COLO829 (cell line): ENCODE results near the gene PDC.
"Not testable (repeated sequence)": the region's sequence is repeated elsewhere in the genome, so short reads cannot be mapped to it uniquely, and the experiment has no call there.

Experiments used
- DNase-seq: peaks from one replicate; pipeline ENCODE4 v3.0.0; 2012; ENCODE audit warnings: low spot score

Gene PDC

DNA sequence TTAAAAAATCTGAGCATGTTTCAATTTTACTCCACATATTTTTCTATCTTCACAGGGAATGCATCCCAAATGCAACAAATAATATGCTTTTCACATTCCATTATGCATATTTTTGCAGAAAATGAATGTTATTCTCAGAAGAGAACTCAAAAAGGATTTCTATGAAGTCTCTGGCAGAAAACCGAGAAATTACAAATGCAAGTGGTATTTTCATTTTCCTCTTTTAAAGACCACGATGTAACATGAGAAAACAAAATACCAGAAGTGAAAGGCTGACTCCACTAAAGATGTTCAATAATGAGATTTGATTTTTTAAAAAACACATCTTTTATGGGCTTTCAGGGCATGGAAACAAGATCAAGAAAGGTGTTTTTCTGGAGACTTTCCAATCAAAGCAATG lies 5.0 kb upstream of the PDC start:
- no peak for DNase-seq

DNA sequence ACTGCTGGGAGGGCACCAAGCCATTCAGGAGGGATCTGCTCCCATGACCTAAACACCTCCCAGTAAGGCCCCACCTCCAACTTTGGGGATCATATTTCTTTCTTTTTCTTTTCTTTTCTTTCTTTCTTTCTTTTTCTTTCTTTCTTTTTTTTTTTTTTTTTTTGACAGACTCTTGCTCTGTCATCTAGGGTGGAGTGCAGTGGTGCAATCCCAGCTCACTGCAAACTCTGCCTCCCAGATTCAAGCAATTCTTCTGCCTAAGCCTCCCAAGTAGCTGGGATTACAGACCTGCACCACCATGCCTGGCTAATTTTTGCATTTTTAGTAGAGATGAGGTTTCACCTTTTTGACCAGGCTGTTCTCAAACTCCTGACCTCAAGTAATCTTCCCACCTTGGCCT lies 4.6 kb upstream of the PDC start:
- not testable (repeated sequence) for DNase-seq

DNA sequence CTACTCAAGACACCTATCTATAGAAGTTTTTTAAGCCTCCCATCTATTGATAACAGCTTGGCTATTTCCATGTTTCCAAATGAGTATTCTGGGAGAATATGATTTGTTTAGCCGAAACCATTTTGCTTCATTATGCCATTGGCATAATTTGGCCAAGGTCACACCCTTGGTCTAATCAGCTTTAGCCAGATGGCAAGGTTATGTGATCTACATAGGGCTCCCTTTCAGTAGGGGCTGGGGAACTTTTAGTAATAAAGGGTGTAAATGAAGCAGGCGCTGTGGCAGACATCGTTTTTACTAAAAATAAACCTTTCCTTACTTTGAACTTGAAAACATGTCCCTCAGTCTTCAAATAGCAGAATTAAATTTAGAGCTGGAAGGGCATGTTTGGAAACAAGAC lies 3.0 kb upstream of the PDC start:
- no peak for DNase-seq

DNA sequence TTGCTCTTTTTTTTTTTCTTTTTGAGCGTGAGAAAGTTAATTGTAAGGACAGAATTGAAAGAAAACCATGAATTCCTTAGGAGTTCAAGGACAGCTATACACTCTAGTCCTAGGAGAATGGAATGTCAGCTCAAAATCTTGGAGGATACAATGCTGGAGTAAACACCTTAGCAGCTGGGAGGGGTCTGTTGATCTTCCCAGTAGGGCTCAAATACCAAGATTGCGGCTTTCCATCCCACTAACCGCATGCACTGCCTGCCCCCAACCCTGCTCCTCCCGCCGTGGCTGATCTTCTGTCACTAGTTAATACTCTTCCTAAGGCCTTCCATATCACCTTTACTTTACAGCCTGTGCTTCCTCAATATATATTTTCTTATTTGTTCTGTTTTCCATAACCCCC lies 2.6 kb upstream of the PDC start:
- no peak for DNase-seq

DNA sequence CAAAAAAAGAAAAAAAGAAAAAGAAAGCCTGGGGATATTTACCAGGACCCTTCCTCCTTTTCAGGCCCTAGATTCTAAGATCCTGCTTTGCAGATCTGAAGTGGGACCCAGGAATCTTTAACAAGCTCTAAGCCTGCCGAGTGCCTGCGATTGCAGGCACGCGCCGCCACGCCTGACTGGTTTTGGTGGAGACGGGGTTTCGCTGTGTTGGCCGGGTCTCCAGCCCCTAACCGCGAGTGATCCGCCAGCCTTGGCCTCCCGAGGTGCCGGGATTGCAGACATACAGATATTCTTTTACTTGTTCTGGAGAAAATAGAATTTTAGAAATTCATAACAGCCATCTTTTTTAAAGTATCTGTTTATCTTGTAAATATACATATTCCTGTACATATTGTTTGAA lies 1.8 kb downstream of the PDC start:
- not testable (repeated sequence) for DNase-seq

DNA sequence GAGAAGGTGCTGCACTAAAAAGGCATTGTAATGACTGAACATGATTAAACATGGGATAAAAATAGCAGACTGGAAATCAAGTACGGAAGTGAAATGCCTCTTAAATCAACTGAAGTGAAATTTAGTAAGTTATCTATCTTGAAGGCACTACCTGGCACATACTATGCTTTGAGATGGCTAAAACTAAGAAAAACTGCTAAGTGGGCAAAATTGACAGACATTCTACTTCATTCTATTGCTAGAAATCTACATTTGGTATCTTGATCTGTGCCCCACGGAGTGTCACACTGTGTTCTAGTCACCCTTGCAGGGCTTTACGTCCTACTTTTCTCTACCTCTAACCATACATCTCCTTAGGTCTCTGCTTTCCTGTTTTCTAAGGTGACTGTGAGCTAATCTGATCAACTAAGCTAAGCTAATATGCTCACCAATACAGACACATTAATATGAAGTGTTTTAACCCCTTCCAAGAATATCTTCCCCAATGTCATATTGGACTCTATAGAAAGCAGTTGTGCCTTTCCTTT lies 4.1 kb downstream of the PDC start:
- no peak for DNase-seq

DNA sequence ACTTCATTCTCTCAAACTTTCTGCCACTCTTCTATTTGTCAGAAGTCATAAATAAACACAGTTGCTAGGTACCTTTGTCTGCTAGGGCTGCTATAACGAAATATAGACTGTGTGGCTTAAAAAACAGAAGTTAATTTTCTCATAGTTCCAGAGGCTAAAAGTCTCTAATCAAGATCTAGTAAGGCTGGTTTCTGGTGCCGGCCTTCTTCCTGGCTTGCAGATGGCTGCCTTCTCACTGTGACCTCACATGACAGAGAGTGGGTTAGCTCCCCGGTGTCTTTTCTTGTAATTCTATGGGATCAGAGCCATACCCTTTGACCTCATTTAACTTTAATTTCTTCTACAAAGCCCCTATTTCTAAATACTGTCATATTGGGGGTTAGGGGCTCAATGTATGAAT lies 5.9 kb downstream of the PDC start:
- no peak for DNase-seq

DNA sequence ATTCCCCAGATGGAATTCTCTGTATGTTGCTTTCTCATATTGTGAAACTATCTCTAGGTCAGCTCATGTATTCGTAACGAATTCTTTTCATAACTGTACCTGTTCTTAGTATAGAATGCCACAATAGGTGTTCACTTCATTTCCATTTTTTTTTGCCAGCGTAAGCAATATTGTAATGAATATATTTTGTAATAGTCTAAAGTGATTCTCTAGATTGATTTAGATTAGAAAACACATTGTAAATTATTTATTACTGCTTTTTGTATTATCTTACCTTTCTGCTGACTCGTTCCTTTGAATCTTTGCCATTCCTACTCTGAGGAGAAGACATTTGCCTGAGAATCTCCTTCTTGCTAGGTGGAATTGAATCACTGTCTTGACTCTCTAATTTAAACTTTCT lies 14.8 kb downstream of the PDC start:
- DNase-seq = no peak

DNA sequence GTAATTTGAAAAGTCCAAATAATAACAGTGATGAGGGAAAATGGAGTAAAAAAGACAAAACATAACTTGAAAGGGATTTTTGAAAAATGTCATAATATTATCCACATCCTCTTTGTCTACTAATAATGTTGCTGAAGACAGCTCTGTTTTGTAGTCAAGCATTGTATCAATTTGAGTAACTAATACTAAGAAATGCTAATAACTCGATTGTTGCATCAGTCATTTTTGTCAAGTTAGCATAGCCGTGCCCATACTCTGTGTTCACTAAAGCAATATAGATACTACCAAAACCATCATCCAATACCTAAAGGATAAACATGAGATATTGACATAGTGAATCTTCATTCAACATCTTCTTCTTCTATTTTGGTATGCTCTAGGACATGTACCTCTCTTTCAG lies 17.3 kb downstream of the PDC start:
- DNase-seq = no peak

DNA sequence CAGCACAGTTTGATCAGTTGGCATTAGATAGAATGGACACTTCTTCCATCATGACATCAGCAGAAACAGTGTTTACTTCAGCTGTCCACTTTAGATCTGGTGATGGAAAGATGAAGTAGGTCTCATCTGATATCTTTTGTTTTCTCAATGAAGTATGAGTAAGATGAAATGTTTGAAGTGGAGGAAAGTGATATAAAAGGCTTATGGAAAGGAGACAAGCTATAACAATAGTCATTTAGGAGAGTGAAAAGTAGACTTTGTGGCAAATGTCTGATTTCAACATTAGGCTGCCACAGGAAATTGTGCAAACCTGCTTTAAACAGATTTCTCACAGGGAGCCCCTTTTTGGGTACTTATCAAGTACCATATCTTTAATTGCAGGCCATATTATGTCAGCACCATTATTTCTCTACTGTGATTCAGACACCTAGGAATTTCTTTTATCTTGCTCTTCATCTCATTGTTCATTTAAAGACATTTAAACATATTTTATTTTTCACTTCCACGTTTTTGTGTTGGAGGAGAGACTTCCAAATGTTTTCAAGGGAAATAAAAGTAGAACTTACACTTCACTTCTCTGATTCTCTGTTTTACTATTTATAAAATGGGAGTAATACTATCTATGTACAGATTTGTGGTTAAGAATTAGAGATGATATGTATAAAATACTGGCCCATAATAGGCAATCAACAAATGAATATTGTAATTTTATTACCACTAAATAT lies 18.1 kb downstream of the PDC start:
- no peak for DNase-seq

DNA sequence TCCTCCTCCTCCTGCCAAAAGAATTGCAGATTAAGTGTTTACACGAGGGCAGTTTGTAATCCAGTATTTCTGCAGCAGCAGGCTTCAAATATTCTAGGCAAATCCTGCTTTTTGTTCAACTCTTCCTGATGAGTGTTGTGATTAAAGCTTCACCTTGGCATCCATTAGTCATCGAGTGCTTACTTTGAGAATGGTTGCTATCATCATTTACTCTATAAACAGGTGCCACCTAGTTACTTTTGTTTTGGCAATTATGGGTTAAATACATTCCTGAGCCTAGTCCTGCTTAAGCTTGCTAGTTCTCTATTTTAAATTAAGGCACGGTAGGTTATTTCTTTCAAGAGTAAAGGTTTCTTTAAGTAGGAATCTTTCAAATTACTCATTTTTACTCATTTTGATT lies 20.3 kb downstream of the PDC start:
- no peak for DNase-seq

DNA sequence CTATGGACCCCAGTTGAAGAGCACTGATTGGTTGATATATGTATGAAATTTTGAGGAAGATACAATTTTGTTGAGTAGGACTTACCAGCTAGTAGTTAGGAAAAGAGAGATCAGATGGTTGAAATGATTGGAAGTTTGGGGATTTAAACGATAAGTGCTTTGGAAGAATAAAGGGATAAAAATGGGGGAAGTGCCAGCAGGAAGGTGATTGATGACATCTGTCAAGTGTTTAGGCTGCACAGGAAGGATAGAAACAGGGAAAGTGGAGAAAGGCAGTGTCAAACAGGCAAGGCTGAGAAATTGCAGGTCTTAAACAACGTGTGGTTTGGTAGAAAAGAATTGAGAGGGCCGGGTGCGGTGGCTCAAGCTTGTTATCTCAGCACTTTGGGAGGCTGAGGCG lies 22.3 kb downstream of the PDC start:
- no peak for DNase-seq

DNA sequence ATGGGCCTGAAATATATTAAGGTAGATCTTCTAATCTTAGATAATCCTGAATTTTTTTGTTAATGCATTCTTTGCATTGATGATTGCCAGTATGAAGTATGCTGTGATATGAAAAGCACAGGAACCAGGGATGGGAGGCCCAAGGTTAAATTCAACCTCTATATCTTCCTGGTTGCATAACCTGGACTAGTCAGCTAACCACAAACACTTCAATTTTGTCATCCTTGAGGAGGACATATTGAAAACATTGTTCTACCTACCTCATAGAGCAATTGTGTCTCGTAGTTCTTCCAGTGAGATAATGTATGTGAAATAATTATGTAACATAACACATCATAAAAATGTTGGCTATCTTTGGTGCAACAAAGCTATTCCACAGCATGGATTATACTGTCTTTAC lies 25.6 kb downstream of the PDC start:
- DNase-seq = no peak

DNA sequence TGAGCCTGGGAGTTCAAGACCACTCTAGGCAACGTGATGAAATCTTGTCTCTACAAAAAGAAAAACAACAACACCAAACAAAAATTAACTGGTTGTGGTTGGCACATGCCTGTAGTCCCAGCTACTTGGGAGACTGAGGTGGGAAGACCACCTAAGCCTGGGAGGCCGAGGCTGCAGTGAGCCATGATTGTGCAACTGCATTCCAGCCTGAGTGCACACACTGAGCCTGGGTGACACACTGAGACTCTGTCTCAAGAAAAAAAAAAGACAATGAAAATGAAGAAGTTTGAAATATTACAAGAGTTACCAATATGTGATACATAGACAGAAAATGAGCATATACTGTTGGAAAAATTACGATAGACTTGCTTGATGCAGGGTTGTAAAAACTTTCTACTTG lies 31.9 kb downstream of the PDC start:
- no peak for DNase-seq

DNA sequence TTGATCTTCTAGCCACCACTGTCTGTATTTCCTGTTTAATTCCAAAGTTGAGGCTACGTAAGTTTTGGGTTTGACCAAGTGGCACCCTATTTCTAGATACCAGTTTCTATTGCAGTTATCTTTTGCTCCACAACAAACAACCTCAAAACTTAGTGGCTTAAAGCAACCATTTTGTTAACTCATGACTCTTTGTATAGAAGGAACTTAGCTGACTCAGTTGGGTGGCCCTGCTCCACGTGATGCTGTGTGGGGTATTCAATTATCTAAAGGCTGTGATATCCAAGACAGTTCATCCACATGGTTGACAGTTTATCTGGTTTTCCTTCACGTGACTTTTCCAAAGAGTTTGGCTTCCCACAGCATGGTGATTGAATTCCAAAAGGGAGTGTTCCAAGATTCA lies 34.8 kb downstream of the PDC start:
- DNase-seq = no peak

DNA sequence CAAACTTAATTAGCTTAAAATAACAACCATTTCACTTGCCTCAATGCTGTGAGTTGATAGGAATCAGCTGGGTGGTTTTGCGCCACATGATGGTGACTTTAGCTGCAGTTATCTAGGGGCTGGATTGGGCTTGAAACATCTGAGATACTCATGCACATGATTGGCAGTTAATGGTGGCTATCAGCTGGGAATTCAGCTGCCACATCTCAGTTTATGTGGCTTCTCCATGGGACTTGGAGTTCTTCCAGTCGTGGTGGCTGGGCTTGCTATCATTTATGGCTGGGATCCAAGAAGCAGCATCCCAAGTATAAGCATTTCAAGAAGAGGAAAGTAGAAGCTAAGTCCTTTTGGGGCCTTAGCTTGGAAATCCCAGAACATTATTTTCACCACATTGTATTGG lies 36.4 kb downstream of the PDC start:
- no peak for DNase-seq

DNA sequence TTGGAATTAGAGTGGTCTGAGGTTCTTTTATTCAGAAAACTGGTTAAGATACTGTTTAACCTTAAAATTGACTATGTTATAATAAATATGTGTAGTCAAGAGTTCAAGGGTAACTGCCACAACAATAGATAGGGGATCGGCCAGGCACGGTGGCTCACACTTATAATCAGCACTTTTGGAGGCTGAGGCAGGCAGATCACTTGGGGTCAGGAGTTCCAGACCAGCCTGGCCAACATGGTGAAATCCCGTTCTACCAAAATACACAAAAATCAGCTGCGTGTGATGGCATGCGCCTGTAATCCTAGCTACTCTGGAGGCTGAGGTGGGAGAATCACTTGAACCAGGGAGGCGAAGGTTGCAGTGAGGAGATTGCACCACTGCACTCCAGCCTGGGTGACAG lies 39.5 kb downstream of the PDC start:
- no peak for DNase-seq

DNA sequence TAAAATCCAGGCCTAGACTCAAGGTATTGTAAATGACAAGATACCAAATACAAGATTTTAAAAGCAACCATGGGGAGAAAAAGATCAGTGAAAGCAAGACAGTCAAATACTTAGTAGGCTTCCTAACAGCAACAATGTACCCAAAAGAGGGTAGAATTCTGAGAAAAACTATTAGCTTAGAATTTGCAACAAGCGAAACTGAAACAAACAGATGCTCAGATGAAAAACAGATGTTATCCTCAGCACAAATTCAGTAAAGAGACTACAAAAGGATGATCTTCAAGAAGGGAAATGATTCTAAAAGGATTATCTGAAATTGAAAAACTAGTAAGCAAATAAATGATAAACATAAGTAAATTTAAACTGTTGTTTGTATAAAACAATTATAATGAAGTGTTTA lies 40.0 kb downstream of the PDC start:
- DNase-seq = no peak

DNA sequence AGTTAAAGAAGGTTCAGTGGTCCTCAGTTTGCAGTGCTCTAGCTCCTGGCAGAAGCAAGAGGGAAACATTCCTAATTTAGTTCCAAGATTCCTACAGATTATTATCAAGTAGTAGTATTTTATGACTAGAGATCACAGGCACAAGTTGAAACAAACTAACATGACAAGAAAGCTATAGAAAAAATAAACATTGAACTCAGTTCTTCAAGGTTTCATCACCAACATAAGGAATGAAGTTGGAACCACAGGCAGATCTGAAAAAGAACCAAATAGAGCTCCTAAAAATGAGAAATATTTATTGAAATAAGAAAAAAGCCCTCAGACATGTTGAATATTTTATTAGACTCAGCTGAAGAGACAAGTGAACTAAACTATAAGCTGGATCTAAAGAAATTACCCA lies 40.6 kb downstream of the PDC start:
- no peak for DNase-seq

DNA sequence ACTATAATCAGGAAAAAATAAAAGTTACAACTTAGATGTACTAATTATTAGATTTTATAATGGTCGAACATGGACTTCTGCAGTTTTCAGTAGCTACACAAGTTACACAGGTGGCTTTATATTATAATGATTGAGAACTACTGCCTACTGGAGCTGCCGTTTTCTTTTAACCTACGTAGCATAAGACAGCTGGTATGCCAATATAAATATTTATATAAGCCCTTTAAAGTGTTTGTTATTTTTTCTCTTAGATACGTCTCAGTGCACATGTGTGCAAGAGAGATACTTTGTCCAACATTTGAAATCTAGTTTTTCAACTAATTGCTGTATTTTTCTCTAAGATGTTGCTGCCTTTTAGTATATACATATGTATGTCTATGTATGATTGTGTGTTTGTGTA lies 42.4 kb downstream of the PDC start:
- no peak for DNase-seq

DNA sequence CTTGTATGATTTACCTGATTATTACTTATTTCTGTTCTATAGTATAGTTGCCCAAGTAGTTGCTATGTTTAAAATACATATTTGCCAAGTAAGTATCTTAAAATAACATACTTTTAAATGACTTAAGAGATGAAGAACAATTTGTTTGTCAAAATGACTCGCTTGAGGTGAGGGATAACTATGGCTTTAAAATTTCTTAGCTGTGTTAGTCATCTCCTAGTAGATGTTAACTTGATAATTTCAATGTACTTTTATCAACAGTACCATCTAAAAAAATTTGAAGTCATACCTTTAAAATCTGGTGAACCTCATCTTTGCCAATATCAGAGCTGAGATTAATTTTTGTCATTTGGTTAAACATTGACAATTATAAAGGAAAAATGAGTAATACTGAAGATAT lies 47.6 kb downstream of the PDC start:
- no peak for DNase-seq

DNA sequence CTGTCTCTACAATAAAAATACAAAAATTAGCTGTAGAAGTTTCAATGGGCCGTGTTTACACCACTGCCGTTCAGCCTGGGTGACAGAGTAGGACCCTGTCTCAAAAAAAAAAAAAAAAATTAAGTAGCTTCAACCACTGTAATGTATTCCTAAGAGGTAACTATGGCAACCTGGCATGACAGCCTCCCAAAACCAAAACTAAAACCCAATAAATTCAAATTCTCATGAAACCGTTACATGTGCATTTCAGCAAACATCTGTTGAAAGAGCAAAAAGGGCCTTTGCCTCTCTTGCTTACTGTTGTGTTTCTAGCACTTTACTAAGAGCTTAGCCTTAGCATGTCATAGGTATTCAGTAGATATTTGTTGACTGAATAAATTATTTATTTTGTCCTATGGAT lies 51.8 kb downstream of the PDC start:
- no peak for DNase-seq

DNA sequence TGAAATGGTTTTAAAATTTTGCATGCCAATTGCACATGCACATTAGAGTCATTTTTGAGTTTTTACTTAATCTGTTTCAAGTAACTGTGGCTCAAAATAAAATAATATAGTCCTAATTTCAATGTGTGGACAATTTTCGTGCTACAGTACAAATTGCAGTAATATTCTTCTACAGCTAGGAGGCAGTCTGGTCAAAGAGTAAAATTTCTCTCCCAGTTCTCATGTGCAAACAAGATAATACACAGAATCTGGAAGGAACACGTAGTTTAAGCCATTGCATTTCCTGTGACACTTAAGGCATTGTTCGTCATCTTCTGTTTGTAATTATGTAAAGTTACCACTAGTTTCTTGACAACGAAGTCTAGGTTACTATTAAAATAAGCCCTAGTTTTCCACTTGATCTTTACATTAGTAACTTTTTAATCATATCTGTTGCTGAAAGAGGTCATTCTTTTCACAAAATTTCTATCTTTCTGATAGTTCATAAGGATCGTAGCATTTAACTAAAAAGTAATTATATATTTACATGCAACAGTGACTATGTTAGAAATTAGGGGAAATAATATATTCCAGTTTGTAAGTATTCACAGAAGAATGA lies 56.4 kb downstream of the PDC start:
- peak; percentile 85 for DNase-seq

DNA sequence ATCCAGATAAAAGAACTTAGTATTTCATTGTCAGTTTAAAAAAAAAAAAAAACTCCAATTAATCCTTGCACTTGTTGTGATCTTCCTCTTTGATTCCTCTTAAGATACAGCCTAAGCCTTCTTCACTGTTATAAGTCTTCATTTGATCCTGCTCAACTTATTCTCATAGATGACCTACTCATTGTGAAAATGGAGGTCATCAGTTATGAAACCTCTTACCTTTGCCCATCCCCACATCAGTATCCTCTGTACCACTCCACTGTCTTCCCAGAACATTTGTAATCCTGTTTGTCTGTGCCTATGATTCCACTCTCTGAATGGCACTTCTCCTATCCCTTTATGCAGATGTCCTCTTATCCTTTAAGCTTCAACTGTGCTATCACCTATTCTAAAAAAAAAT lies 57.3 kb downstream of the PDC start:
- DNase-seq = no peak
